ENCODE measurements around the gene DIP2C.

Gene DIP2C

GRCh38 chr10:393787-394438 lies 295.6 kb downstream of the DIP2C start:
- in situ Hi-C loops (cut with MboI; ENCODE audit: low pct_unique_long_range_greater_than_20kb, low sequenced_read_pairs, unreplicated experiment), result no loop called here
- TF ChIP-seq CTCF (IDR thresholded peaks at IDR 0.05; ENCODE audit: extremely low read depth, insufficient read depth, missing control alignments), result no peak
- DNase-seq (ENCODE audit: low spot score), result no peak

- TF ChIP-seq CTCF (IDR thresholded peaks at IDR 0.05; ENCODE audit: extremely low read depth, insufficient read depth, missing control alignments), result no peak
- in situ Hi-C loops (cut with MboI; ENCODE audit: low pct_unique_long_range_greater_than_20kb, low sequenced_read_pairs, unreplicated experiment), result no loop called here
- no peak for DNase-seq (ENCODE audit: low spot score)
These were observed 296.2 kb downstream of the DIP2C start for GRCh38 chr10:393106-393745.

- TF ChIP-seq CTCF (IDR thresholded peaks at IDR 0.05; ENCODE audit: extremely low read depth, insufficient read depth, missing control alignments), result no peak
- no peak for DNase-seq (ENCODE audit: low spot score)
- in situ Hi-C loops (cut with MboI; ENCODE audit: low pct_unique_long_range_greater_than_20kb, low sequenced_read_pairs, unreplicated experiment), result no loop called here
These were observed 296.8 kb downstream of the DIP2C start for GRCh38 chr10:392705-393037.

- DNase-seq (ENCODE audit: low spot score), result no peak
- no peak for TF ChIP-seq CTCF (IDR thresholded peaks at IDR 0.05; ENCODE audit: extremely low read depth, insufficient read depth, missing control alignments)
- in situ Hi-C loops (cut with MboI; ENCODE audit: low pct_unique_long_range_greater_than_20kb, low sequenced_read_pairs, unreplicated experiment), result no loop called here
These were observed 297.4 kb downstream of the DIP2C start for GRCh38 chr10:391847-392704.

GRCh38 chr10:391305-391704 lies 298.2 kb downstream of the DIP2C start:
- DNase-seq (ENCODE audit: low spot score), result no peak
- TF ChIP-seq CTCF (IDR thresholded peaks at IDR 0.05; ENCODE audit: extremely low read depth, insufficient read depth, missing control alignments), result no peak
- in situ Hi-C loops (cut with MboI; ENCODE audit: low pct_unique_long_range_greater_than_20kb, low sequenced_read_pairs, unreplicated experiment), result no loop called here

- TF ChIP-seq CTCF (IDR thresholded peaks at IDR 0.05; ENCODE audit: extremely low read depth, insufficient read depth, missing control alignments), result no peak
- in situ Hi-C loops (cut with MboI; ENCODE audit: low pct_unique_long_range_greater_than_20kb, low sequenced_read_pairs, unreplicated experiment), result no loop called here
- DNase-seq (ENCODE audit: low spot score), result no peak
These were observed 298.9 kb downstream of the DIP2C start for GRCh38 chr10:390449-391100.
